ENCODE results near the gene NSFL1C.

DNA sequence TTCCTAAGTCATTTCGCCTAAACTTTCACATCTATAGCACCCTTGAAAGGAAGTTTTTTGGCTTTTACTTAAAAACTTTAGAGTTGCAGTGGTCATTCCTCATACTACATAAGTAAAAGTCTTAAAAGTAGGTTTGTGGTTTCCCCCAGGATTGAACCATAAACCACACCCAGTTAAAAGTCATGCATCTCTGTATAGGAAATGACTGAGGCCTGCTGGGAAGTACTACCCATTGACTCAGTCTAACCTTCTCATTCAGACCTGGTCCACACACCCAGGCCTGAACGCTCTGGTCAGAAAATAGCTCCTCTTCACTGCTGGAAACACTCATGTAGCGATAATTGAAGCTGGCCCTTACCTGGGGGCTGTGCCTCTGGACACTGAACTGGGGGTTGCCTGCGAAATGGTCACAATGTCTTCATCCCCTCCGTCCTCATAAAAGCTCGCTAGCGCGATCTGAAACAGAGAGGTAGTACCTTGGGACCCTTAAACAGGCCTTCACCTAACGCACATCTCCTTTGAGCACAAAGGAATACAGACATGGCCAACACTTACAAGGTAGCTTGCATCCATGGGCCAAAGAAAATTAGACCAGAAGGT, 2.6 kb downstream of the NSFL1C start:
- TF ChIP-seq POLR2A (IDR thresholded peaks at IDR 0.05; ENCODE audit: low read depth) (no peak), POLR2AphosphoS5 (IDR thresholded peaks at IDR 0.05) (no peak)
- TF ChIP-seq, protein P1, sequence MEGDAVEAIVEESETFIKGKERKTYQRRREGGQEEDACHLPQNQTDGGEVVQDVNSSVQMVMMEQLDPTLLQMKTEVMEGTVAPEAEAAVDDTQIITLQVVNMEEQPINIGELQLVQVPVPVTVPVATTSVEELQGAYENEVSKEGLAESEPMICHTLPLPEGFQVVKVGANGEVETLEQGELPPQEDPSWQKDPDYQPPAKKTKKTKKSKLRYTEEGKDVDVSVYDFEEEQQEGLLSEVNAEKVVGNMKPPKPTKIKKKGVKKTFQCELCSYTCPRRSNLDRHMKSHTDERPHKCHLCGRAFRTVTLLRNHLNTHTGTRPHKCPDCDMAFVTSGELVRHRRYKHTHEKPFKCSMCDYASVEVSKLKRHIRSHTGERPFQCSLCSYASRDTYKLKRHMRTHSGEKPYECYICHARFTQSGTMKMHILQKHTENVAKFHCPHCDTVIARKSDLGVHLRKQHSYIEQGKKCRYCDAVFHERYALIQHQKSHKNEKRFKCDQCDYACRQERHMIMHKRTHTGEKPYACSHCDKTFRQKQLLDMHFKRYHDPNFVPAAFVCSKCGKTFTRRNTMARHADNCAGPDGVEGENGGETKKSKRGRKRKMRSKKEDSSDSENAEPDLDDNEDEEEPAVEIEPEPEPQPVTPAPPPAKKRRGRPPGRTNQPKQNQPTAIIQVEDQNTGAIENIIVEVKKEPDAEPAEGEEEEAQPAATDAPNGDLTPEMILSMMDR (IDR thresholded peaks at IDR 0.05): no peak
